Non-pigmented ciliary epithelial cell (primary cell): ENCODE measurements around the gene TREX2.

Source experiments
- DNase-seq: peaks from one replicate; pipeline ENCODE4 v3.0.0-alpha.2; 2010; ENCODE audit warnings: low read depth

Gene TREX2

DNA sequence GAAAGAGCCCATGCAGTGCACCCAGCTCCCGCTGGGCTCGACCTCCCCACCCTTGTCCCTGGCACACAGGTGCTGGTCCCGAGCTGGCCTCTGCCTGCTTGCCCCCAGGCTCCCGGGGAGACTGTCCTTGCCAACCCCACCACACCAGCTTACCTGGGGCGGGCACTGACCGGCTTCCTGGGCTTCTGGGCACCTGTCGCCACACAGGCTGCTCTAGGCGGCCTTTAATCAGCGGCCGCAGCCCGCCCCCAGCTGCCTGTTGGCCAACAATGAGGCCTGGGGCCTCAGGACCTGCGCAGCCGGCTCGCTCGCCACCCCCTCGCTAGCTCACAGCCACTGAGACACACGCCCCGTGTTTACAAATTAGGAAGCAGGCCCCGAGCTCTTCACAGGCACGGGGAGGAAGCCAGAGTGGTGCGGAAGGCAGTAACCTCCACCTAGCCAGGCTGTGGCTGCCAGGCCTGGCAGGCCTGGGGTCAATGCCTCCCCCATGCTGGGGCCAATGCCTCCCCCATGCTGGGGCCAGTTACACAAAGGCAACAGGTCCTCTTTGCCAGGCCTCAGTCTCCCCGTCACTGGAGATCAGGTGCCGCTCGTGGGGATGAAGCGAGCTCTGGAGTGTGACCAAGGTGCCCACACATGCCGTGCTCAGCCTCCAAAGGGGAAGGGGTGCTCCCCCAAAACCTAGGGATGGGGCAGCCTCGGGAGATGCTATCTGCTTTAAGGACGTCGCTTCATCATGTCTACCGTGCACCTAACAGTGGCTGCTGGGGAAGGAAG lies at the start of gene TREX2:
TREX2 (minus strand) TSS at position 201 of the 780 bp plus-strand sequence. CDS start 626 bp downstream, outside the sequence.
- DNase-seq, result no peak

GRCh38 chrX:153495362-153495751 lies 49.5 kb upstream of the TREX2 start:
- no peak for DNase-seq

GRCh38 chrX:153494541-153495361 lies 48.9 kb upstream of the TREX2 start, which contains the start of gene BGN:
Gene BGN (plus strand): TSS chrX:153494980. CDS start chrX:153504632, 9,652 bp downstream.
- DNase-seq, result no peak

- DNase-seq, result no peak
These were observed 48.2 kb upstream of the TREX2 start for GRCh38 chrX:153494061-153494460.

DNA sequence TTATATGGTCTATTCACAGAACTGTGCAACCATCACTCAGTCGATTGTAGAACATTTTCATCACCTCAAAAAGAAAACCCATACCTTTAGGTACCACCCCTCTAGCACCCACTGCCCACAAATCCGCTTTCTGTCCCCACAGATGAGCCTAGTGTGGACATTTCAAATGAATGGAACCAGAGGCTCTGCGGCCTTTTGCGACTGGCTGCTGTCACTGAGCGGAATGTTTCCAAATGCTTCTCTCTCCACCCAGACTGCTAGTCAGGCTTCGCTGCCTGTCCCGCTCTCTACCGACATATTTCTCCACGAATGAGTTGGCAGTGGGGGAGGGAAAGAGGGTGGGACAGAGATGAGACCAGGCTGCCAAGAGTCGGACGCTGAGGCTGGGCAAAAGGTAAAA lies 47.2 kb upstream of the TREX2 start:
- DNase-seq, result no peak

DNA sequence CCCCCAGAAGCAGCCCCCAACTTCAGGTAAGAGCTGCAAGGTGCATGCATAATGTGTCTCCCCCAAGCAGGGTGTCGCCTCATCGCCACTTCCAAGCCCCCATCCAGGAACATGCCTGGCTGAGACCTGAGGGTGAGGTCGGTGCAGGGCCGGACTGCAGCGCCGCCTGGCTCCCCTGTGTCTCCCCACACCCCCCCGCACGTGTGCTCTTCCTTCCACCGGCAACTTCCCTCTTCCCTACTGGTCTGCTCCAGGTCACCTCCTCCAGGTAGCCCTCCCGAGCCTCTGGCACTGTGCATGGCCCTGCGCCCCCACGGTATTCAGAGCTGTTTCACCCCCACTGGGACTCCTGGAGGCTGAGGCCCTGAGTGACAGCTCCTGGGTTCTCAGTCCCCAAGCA lies 46.7 kb upstream of the TREX2 start:
- no peak for DNase-seq

DNA sequence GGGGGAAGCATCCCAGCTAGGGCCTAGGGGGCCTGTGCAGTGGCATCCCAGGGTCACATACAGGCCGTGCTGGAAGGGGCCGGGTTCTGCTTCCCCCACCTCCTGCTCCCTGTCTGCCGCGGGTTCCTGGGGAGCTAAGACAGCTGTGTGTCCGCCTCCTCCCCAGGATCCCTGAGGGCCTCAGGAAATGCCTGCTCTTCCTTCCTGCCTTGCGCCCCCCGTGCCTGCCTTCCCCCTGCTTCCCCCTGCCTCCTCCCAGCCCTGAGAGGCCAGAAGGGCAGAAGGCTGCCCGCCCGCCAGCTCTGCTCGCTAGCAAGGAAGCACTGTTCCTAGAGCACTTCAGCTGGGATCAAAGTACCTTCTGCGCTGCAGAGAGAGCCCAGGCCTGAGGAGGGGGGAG lies 46.1 kb upstream of the TREX2 start:
- no peak for DNase-seq

DNA sequence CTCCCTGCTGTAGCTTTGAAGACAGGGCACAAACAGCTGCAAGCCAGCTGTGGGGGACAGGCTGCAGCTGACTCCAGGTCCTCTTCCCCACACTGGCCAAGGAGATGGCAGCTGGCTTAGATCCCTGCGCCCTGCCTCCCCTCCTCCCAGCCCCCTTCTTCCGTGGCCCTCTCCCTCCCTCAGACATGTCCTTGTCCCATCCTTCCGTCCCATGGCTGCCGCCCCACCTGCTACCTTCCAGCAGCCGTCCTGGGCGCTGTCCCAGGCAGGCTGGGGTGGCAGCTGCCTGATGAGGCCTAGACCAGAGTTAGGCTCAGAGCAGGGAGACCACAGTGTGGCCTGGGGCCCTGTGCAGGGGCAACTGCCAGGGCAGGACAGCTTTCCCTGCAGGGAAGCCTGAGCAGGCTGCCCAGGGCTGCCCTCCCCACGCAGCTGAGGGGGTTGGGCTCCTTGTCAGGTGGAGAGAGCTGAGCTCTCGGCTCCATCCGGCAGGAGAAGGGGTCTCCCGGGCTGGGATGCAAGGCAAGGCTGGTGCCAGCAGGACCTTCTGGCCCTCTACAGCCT lies 45.6 kb upstream of the TREX2 start:
- DNase-seq, result no peak

DNA sequence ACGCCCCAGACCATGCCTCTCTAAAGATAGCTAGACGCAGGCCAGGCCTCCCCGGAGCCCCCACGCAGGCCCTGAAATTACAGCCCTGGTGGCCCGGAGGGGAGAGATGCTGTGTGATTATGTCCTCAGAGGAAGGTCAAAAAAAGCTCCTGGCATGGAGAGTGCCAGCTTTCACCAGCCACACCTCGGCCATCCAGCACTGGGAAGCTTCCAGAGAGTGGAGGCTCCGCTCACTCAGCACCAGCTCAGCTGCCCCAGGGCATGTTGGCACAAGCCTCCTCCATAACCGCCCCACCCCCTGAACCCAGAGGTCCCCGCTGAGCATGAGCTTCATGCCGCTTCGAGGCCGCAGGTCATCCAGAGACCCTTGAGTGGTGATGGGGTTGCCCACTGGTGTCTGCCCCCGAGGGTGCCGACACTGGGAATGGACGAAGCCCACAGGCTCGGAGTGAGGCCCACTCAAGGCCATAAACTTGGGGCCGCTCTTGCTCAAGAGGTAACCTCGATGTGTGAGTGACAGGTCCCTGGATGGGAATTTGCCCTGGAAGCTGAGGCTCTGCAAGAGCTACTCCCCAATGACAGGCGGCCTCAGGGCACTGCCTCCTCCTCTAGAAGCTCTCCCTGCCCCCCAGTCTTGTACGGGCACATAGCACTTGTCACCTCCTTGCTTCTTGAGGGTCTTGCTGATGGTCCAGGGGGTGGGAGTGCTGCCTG lies 44.5 kb upstream of the TREX2 start:
- DNase-seq, result no peak

DNA sequence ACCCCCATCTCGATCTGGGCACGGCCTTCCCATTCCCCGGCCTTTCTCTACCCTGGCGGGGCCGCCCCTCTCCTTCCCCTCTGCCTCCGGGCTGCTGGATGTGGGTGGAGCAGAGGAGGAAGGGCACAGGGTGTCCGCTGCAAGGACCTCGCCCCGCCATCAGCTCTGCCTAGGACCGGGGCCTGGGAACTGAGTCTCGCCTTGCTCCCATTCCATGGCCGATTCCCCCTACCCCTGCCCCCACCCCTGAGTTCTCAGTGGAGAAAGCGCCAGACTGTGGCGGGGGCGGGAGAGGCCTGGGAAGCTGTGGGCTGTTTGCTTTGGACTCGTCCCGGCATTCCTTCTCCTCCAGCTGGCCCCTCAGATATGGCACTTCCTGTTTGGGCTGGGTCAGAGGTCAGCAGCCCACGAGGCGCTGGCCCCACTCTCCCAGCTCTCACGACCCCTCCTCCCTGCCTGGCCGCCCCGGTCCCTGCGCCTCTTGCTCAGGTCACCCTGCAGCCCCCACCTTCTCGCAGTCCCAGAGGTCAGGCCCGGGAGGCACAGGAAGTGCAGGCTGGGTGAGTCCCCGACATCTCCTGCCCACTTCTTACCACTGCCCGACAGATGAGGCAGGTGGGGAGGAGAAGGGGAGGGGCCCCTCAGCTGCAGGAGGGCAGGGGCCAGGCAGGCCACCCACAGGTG lies 42.5 kb upstream of the TREX2 start:
- DNase-seq, result no peak

DNA sequence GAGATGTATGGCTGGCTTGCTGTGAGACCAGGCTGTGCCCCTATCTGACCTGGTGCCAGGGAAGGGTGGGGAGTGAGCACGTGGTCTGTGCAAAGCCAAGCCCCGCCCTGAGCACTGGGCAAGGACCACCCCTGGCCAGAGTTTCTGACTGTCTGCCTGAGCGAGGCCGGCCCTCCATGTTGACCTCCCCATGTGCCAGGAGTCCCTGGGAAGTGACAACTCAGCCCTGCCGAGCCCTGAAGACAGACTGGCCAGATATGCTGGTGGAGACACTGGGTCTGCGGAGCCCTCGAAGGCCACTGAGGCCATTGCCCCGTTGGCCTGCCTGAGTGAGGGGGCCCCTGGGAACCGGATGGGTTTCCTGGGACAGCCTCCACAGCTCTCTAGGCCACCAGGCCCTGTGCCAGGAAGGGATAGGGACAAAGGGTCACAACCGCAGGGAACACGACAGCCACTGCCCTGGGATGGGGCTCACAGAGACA lies 41.8 kb upstream of the TREX2 start:
- DNase-seq, result no peak

- no peak for DNase-seq
These were observed 40.3 kb upstream of the TREX2 start for GRCh38 chrX:153486171-153486570.

- no peak for DNase-seq
These were observed 39.7 kb upstream of the TREX2 start for GRCh38 chrX:153485396-153486080.

DNA sequence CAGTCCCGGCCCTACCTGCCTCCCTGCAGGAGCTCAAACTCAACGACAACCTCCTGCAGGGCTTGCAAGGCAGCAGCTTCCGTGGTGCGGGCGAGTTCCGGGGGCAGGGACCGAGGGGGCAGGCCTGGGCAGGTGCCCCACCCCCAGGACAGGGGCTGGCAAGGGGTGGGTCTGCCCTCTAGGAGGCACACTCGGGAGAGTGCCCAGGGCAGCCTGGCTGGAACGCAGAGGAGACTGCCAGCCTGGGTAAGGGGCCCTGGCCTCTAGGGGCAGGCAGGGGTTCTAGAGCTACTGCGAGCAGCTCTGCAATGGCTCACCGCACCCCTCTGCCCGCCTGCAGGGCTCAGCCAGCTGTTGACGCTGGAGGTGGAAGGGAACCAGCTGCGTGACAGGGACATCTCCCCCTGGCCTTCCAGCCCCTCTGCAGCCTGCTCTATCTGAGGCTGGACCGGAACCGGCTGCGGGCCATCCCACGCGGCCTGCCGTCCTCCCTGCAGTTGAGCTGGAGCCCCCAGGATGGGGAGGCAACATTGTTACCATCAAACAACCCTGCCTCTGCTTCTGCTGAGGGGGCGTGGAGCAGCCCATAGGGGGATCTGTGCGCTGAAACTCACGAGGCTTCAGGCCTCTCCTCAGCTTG lies 36.6 kb upstream of the TREX2 start:
- no peak for DNase-seq

DNA sequence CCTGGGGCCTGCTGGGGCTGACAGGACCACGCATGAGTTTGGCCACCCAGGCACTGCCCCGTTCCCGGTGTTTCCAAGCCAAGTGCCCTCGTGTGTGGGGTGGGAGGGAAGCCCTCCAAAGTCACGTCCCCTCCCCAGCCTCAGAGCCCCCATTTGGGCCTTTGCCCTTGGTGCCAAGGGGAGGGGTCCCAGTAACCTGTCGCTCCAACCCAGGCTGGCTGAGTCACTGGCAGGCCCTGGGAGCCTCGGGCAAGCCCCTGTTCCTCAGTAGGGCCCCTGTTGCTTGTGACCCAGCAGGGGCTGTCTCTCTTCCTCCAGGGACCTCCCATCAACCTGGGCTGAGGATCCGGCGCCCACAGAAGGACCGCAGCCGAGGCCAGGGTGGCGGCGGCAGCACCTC lies 35.2 kb upstream of the TREX2 start:
- no peak for DNase-seq

DNA sequence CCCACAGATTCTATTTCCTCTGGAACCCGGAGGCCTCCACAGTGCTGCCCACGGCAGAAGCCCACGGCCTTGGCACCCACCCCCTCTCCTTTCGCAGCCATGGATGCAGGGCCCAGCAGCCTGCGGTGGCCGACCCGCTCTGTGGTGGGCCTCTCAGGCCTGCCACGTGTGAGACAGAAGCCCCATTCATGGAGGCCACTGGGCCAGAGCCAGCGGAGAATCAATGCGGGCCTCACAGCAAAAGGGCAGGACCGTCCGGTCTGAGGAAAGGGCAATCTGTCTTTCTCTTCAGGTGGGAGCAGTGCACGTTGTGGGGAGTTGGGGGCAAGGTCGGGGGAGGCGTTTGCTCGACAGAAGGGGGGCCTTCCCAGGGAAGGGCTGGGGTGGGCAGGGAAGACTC lies 32.9 kb upstream of the TREX2 start:
- DNase-seq, result no peak

- no peak for DNase-seq
These were observed 32.0 kb upstream of the TREX2 start for GRCh38 chrX:153477901-153478300.

GRCh38 chrX:153477364-153477857 lies 31.6 kb upstream of the TREX2 start:
- DNase-seq, result no peak

DNA sequence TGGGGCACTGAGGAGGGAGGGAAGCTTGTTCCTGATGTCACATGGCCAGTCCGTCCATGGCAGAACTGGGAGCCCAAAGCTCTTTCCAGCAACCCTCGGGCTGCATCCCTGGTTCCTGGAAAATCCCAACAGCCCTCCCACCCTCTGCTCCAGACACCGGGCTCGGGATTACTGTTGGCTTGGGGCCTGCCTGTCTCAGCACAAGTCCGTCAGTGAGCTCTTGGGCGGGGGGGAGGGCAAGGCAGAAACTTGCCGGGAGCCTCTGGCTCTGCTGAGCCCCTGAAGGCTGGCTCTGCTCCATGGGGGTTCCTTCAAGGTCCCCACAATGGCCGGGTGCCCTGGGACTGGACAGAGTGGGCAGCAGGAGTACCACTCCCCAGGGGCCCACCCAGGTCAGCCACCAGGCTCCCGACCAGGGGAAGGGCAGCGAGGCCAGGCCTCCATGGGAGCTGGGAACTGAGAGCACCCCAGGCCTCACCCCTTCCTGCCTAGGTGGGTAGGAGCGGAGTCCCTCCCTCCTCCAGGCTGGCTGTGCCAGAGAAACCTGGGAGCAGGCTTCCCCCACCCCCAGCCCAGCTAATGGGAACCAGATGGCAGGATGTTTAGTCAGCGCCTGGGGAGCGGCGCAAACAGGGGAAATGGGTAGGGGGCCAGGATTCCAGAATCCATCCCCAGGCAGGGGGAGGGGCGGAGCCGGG lies 31.0 kb upstream of the TREX2 start:
- DNase-seq, result no peak
